ENCODE data around the gene SSX2IP. TPM values are rescaled to one million over a fixed set of nuclear protein-coding genes. Genes with fewer than 3 reads are reported as not detected.

Gene SSX2IP
- total and polyA plus RNA-seq, 8 donors, result 2.6 to 24.5 (median 10.2) TPM

DNA sequence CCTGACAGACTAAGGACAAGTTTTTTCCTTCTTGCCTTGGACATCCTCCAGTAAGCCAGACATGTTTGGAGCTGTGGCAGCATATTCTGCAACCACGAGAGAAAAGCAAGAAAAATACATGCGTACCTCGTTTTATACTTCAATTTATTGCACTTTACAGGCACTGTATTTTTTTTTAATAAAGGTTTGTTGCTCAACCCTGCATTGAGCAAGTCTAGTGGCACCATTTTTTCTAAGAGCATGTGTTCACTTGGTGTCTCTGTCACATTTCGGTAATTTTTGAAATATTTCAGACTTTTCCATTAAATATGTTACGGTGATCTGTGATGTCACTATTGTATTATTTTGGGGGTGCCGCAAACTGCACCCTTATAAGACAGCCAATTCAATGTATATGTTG lies 2.1 kb upstream of the SSX2IP start:
- Histone ChIP-seq H3K36me3 (no peaks in the 10 kb centered on the region), H3K4me1 (peaks cover 0 to 43% (median 24%) of the 10 kb centered on the region in 4 donors), H3K9me3 (no peaks in the 10 kb centered on the region), H3K4me3 (no peak overlapping the region), H3K27me3 (no peaks in the 10 kb centered on the region), H3K27ac (peak overlapping the region in 1 of 5 donors; percentile 18)
- no peak for TF ChIP-seq POLR2A (IDR thresholded peaks at IDR 0.05)
- no peak for TF ChIP-seq POLR2AphosphoS5 (IDR thresholded peaks at IDR 0.05)
- no peak for TF ChIP-seq EP300 (IDR thresholded peaks at IDR 0.05)
- TF ChIP-seq, protein P1, sequence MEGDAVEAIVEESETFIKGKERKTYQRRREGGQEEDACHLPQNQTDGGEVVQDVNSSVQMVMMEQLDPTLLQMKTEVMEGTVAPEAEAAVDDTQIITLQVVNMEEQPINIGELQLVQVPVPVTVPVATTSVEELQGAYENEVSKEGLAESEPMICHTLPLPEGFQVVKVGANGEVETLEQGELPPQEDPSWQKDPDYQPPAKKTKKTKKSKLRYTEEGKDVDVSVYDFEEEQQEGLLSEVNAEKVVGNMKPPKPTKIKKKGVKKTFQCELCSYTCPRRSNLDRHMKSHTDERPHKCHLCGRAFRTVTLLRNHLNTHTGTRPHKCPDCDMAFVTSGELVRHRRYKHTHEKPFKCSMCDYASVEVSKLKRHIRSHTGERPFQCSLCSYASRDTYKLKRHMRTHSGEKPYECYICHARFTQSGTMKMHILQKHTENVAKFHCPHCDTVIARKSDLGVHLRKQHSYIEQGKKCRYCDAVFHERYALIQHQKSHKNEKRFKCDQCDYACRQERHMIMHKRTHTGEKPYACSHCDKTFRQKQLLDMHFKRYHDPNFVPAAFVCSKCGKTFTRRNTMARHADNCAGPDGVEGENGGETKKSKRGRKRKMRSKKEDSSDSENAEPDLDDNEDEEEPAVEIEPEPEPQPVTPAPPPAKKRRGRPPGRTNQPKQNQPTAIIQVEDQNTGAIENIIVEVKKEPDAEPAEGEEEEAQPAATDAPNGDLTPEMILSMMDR (IDR thresholded peaks at IDR 0.05), result no peak
- WGBS, 5 donors, result 89 to 97% (median 92%) methylated on average over 6 of the region's 6 CpGs
- intact Hi-C loops (cut with DNase I; ENCODE audit: low total_unique reads), result no loop called here
- DNase-seq, result no peak

GRCh38 chr1:84691122-84691783 lies 992 bp upstream of the SSX2IP start:
- peak overlapping the region; percentile 76 to 96 (median 88) for H3K4me3 ChIP-seq
- WGBS, 5 donors, result 47 to 55% (median 51%) methylated on average over 13 of the region's 13 CpGs
- no peaks in the 10 kb centered on the region for H3K27me3 ChIP-seq
- intact Hi-C loops (cut with DNase I; ENCODE audit: low total_unique reads), result no loop called here
- TF ChIP-seq, protein P1 (IDR thresholded peaks at IDR 0.05), result no peak
- TF ChIP-seq POLR2AphosphoS5 (IDR thresholded peaks at IDR 0.05), result no peak
- no peak for TF ChIP-seq POLR2A (IDR thresholded peaks at IDR 0.05)
- TF ChIP-seq EP300 (IDR thresholded peaks at IDR 0.05), result no peak
- no peaks in the 10 kb centered on the region for H3K9me3 ChIP-seq
- no peaks in the 10 kb centered on the region for H3K36me3 ChIP-seq
- H3K27ac ChIP-seq, result peak overlapping the region; percentile 83 to 96 (median 93)
- H3K4me1 ChIP-seq, result peaks cover 0 to 40% (median 24%) of the 10 kb centered on the region in 4 donors
- DNase-seq, result no peak

- no peak for TF ChIP-seq POLR2AphosphoS5 (IDR thresholded peaks at IDR 0.05)
- TF ChIP-seq, protein P1 (IDR thresholded peaks at IDR 0.05), result peak in 1 of 7 experiments; percentile 0
- intact Hi-C loops (cut with DNase I; ENCODE audit: low total_unique reads), result no loop called here
- H3K4me3 ChIP-seq, result peak overlapping the region; percentile 76 to 96 (median 88)
- H3K27me3 ChIP-seq, result no peaks in the 10 kb centered on the region
- no peaks in the 10 kb centered on the region for H3K9me3 ChIP-seq
- no peaks in the 10 kb centered on the region for H3K36me3 ChIP-seq
- H3K4me1 ChIP-seq, result peaks cover 0 to 40% (median 24%) of the 10 kb centered on the region in 4 donors
- peak; percentile 58 to 85 for DNase-seq
- WGBS, 5 donors, result 1 to 5% (median 2%) methylated on average over 25 to 67 of the region's 67 CpGs
- H3K27ac ChIP-seq, result peak overlapping the region; percentile 83 to 96 (median 93)
These were observed 506 bp downstream of the SSX2IP start for GRCh38 chr1:84689514-84690396.

GRCh38 chr1:84688463-84689061 lies 1.7 kb downstream of the SSX2IP start:
- H3K27me3 ChIP-seq, result no peaks in the 10 kb centered on the region

More at GRCh38 chr1:84688463-84689061, 1.7 kb downstream of the SSX2IP start:
- Histone ChIP-seq H3K36me3 (no peaks in the 10 kb centered on the region), H3K4me3 (no peak overlapping the region), H3K9me3 (no peaks in the 10 kb centered on the region), H3K4me1 (peaks cover 0 to 40% (median 24%) of the 10 kb centered on the region in 4 donors), H3K27ac (no peak overlapping the region)
- intact Hi-C loops (cut with DNase I; ENCODE audit: low total_unique reads), result no loop called here
- 75 to 82% (median 81%) methylated on average over 8 of the region's 8 CpGs for WGBS, 5 donors
- TF ChIP-seq POLR2AphosphoS5 (IDR thresholded peaks at IDR 0.05) (no peak), POLR2A (IDR thresholded peaks at IDR 0.05) (no peak)
- peak in 1 of 2 donors; percentile 21 for DNase-seq

Data from stomach (tissue), 9 donors.